LNCAP (cell line): ENCODE data around the gene SPDYA.

Source experiments
- CTCF ChIP-seq: fragments of 450-650 bp; IDR thresholded peaks from 2 replicates; pipeline ENCODE4 v1.5.1; 2017; ENCODE audit warnings: mild to moderate bottlenecking

Gene SPDYA

GRCh38 chr2:28802975-28803429 is 7.6 kb upstream of the SPDYA start:
- no peak for TF ChIP-seq CTCF

GRCh38 chr2:28809927-28810326 is 707 bp upstream of the SPDYA start:
- TF ChIP-seq CTCF, result no peak

- TF ChIP-seq CTCF, result no peak
Measured at GRCh38 chr2:28818053-28818452, 7.4 kb downstream of the SPDYA start.

- TF ChIP-seq CTCF, result peak; percentile 66
Measured at GRCh38 chr2:28821295-28821958, 10.8 kb downstream of the SPDYA start.

- TF ChIP-seq CTCF, result no peak
Measured at GRCh38 chr2:28822036-28822435, 11.4 kb downstream of the SPDYA start.

- no peak for TF ChIP-seq CTCF
Measured at GRCh38 chr2:28824207-28824606, 13.6 kb downstream of the SPDYA start.

GRCh38 chr2:28824870-28825269 is 14.2 kb downstream of the SPDYA start:
- no peak for TF ChIP-seq CTCF

GRCh38 chr2:28828382-28828781 is 17.7 kb downstream of the SPDYA start:
- TF ChIP-seq CTCF, result no peak
